Measurements from ENCODE around the gene DHRS9.

DNA sequence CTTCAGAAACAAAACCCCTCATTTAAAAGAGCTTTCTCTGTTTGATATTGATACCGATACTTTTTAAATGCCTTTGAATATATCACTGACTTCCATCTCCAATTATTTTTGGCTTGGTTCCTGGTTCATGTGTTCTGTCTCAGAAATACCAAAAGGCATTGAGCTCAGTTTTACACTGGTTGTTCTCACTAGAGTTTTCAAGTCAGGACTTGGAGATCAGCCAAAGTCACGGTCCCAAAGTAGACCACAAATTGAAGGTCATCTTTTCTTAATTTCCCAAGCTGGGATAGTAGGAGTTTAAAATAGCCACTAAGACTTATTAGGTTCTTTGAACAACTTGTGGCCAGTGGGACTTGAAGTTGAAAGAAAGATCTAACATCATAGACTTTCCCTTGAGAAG is 24.2 kb downstream of the DHRS9 start:
- TF ChIP-seq EP300 (IDR thresholded peaks at IDR 0.05) (no peak), POLR2A (IDR thresholded peaks at IDR 0.05; ENCODE audit: low read length) (no peak), CHD4 (IDR thresholded peaks at IDR 0.05; ENCODE audit: borderline replicate concordance) (no peak), RAD21 (conservative IDR thresholded peaks at IDR 0.05 in 1 of 2, IDR thresholded peaks at IDR 0.05 in 1 of 2) (no peak), CHD2 (IDR thresholded peaks at IDR 0.05; ENCODE audit: low read length, partially characterized antibody) (no peak), RNF2 (IDR thresholded peaks at IDR 0.05; ENCODE audit: borderline replicate concordance, low read depth) (no peak), REST (IDR thresholded peaks at IDR 0.05) (no peak), SREBF2 (IDR thresholded peaks at IDR 0.05) (no peak), MAZ (IDR thresholded peaks at IDR 0.05; ENCODE audit: borderline replicate concordance, low read depth, low read length) (no peak), CEBPB (IDR thresholded peaks at IDR 0.05) (no peak)
- TF ChIP-seq, protein P1, sequence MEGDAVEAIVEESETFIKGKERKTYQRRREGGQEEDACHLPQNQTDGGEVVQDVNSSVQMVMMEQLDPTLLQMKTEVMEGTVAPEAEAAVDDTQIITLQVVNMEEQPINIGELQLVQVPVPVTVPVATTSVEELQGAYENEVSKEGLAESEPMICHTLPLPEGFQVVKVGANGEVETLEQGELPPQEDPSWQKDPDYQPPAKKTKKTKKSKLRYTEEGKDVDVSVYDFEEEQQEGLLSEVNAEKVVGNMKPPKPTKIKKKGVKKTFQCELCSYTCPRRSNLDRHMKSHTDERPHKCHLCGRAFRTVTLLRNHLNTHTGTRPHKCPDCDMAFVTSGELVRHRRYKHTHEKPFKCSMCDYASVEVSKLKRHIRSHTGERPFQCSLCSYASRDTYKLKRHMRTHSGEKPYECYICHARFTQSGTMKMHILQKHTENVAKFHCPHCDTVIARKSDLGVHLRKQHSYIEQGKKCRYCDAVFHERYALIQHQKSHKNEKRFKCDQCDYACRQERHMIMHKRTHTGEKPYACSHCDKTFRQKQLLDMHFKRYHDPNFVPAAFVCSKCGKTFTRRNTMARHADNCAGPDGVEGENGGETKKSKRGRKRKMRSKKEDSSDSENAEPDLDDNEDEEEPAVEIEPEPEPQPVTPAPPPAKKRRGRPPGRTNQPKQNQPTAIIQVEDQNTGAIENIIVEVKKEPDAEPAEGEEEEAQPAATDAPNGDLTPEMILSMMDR (IDR thresholded peaks at IDR 0.05), result no peak
